Activated CD4-positive, CD25-positive, alpha-beta regulatory T cell treated with anti-CD3 and anti-CD28 coated beads, Interleukin-2, amount 50 U/mL, for 16 hours (primary cell): ENCODE results near the gene ADAM21.
"Not testable (repeated sequence)": the region's sequence is repeated elsewhere in the genome, so short reads cannot be mapped to it uniquely, and the experiment has no call there.

Experiments
- DNase-seq: peaks from one replicate; pipeline ENCODE4 v3.0.0-alpha.2; 2020; ENCODE audit warnings: low read depth, low spot score

Gene ADAM21

DNA sequence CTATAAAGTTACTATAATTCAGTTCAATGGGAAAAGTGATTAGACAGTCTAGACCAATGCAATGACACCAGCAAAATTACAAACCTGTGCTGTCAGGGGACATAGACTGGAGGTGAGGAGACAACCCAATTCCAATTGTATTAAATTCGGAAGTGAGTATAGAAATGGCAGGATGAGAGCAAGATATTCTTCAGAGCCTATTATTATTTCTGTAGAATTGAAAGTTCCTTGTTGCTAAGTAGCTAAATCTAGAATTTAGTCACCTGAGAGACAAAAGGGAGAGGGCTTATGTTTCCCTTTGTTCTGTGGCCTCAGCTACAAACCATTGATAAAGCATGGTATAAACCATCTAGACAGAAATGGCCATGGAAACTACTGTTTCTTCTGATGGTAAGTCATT is at the start of gene ADAM21:
Gene ADAM21 (plus strand): TSS at position 301 of the 400 bp plus-strand sequence. CDS start 5,326 bp downstream, outside the sequence.
- DNase-seq, result no peak

DNA sequence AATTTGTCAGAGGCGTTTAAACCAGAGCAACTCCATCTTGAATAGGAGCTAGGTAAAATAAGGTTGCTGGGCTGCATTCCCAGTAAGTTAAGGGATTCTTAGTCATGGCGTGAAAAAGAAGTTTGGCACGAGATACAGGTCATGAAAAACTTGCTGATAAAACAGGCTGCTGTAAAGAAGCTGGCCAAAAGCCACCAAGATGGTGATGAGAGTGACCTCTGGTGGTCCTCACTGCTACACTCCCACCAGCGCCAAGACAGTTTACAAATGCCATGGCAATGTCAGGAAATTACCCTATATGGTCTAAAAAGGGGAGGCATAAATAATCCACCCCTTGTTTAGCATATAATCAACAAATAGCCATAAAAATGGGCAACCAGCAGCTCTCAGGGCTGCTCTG is 48.6 kb upstream of the ADAM21 start:
- DNase-seq, result not testable (repeated sequence)

DNA sequence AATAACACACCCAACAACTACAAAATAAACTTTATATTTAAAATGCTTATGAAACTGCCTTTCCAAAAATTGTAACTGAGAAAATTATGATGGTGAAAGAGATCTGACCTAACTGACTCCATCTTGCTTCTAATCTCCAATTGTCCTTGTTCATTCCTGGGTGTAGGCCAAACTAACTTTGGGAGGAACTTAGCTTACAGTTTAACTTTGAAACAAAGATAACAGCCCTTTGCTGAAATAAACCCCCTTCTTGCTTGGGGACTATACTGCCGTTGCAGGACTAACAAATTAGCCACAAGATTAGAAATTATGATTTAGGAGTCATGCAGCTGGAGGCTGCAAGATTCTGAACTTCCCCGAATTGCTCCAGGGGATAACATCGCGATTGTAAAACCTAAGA is 45.8 kb upstream of the ADAM21 start:
- not testable (repeated sequence) for DNase-seq

DNA sequence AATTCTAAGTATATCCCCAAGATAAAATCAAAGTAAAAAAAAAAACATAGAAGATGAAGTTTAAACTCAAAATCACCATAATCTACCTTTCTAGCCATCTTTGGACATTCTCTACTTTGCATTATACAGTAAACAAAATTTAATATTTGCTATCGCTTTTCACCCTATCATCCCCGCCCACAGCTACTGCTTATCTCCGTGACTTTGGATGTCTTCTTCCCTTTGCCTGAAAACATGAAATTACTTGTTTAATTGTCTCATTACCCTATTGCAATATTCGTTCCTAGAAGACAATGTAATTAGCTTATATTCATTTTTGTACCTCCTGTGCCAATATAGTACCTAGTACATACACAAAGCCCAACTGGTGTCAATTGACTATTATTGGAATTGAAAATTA is 44.4 kb upstream of the ADAM21 start:
- no peak for DNase-seq

DNA sequence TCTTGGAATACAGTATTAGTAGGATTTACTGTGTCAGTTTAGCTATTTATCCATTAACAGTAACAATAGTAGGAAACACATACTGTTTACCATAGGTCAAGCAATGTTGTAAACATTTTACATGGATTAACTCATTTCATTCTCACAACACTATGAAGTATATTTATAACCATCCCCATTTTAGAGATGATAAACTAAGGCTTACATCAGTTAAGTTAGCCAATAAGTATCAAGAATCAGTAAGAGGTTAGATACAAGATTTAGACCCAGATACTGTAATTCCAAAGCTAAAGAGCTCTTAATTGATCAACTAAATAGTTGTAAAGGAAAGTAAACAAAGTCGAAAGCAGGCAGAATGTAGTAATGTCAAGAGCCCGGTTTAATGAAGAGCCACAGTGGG is 36.2 kb upstream of the ADAM21 start:
- no peak for DNase-seq

DNA sequence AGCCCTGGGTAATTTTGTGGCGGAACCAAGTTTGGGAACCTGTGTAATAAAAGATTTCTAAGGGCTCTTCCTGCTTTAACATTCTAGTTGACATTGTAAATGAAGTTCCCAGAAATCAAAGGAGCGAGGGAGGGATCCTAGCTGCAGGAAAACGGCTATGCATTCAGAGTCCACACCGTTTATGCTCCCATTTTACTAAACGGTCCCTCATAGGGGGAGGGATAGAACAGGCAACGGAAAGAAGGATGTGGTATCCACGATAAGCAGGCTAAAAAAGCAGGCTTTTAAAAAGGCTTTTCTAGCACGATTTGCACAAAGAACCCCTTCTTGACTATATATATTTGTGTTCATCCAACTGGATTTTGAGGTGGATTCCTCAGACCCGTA is 35.6 kb upstream of the ADAM21 start:
- no peak for DNase-seq

DNA sequence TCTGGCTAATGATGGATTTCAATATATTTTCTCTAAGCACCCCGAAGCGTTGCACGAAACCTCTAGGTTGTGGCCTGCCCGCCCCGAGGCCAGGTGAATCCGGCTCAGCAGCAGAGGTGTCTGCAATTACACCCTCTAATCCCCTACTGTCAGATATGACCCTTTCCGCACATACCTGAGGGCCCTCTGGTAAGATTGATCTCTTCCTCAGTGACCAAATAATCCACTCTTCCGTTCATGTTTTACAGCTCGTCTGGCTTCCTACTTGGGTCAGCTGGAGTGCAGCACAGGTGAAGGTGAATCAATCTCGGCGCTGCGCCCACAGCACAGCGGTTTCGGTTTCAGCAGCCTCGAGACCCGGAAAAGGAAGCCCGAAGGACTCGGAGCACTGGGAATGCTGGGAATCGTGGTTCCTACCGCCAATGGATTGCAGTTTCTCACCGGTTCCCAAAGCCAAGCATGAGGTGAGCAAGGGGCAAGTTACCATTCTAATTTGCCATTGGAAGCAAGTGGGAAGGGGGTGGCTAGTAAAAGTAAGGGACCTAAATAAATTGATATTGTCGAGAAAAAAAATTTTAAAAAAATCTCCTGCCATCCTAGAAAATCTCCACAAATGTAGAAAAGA is 35.1 kb upstream of the ADAM21 start, which contains the start of gene SYNJ2BP:
Gene SYNJ2BP (minus strand): TSS at position 366 of the 625 bp plus-strand sequence. CDS start 127 bp downstream, at position 239.
- DNase-seq, result peak; percentile 20

DNA sequence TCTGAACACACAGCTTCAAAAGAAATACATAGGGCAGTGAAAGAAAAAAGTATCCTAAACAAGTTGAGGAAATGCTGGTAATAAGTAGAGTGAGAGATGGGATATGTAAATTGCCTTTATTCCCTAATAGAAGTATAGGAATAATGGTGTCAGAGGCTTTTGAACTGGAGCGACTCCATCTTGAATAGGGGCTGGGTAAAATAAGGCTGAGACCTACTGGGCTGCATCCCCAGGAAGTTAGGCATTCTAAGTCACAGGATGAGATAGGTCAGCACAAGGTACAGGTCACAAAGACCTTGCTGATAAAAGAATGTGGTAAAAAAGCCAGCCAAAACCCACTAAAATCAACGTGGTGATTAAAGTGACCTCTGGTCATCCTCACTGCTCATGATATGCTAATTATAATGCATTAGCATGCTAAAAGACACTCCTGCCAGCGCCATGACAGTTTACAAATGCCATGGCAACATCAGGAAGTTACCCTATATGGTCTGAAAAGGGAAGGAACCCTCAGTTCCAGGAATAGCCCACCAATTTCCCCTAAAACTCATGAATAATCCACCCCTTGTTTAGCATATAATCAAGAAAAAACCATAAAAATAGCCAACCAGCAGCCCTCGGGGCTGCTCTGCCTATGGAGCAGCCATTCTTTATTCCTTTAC is 32.6 kb upstream of the ADAM21 start:
- DNase-seq, result not testable (repeated sequence)

DNA sequence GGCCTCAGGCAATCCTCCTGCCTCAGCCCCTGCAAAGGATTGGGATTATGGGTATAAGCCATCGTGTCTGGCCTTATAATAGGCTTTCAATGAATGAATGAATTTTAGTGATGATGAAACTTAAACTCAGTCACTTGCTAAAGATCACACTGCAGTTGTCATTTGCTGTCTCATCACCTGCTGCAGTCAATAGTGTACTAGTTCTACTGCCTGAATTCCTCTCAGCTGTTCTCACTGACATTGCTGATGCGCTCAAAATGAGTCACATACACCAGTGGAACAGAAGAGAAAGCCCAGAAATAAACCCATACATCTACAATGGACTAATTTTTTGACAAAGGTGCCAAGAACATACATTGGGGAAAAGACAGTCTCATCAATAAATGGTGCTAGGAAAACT is 29.4 kb upstream of the ADAM21 start:
- no peak for DNase-seq

DNA sequence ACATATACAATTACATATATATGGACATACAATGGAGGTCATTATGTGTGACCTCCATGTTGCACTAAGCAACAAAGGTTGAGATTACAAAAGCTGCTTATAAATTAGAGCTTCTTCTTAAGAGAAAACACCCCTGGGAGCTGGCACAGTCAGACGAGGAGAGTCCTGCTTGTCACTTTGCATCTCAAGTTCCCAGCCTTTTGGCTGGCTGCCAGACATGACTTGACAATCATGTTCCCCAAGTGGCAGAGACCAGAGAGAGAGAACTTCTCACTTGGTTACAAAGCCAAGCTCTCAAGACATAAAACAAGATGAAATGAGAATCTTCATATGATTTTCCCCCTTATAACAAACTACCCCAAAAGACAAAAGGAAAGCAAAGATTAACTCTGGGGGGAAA is 26.6 kb upstream of the ADAM21 start:
- DNase-seq, result no peak

DNA sequence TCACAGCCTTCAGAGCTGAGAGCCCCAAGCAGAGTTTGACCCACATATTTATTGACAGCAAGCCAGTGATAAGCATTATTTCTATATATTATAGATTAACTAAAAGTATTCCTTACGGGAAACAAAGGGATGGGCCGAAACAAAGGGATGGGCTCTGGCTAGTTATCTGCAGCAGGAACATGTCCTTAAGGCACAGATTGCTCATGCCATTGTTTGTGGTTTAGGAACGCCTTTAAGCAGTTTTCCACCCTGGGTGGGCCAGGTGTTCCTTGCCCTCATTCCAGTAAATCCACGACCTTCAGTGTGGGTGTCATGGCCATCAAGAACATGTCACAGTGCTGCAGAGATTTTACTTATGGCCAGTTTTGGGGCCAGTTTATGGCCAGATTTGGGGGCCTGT is 25.4 kb upstream of the ADAM21 start:
- not testable (repeated sequence) for DNase-seq

DNA sequence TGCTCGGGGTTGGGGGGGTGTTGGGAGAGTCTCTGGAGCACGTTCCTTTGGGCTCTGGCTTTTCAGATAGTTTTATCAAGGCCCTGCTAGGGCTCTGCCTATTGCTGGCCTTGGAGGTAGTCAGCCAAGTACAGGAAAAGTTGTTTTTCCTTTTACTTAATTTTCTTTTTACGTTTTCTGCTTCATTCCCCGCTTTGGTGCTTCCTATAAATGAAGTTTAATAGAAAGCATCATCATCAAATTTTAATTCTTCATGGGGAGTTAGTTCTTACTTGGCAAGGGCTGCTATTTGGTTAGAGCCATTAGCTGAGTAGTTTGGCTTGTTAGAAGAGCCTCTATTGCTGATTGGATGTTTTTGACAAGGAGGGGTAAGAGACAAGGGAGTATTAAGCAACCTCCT is 15.1 kb upstream of the ADAM21 start:
- DNase-seq, result no peak

DNA sequence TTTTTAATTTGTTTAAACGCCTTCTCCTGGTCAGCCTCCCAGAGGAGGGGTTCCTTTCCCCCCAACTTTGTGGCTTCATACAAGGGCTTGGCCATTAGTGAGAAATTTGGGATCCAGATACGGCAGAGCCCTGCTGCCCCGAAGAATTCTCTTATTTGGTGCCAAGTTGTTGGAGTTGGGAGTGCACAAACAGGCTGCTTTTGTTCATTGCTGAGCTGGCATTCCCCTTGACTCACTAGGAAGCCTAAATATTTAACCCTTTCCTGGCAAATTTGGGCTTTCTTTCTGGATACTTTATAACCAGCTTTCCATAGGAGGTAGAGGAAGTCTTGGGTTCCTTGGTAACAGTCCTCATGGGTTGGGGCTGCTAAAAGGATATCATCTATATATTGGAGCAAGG is 10.3 kb upstream of the ADAM21 start:
- DNase-seq, result no peak

DNA sequence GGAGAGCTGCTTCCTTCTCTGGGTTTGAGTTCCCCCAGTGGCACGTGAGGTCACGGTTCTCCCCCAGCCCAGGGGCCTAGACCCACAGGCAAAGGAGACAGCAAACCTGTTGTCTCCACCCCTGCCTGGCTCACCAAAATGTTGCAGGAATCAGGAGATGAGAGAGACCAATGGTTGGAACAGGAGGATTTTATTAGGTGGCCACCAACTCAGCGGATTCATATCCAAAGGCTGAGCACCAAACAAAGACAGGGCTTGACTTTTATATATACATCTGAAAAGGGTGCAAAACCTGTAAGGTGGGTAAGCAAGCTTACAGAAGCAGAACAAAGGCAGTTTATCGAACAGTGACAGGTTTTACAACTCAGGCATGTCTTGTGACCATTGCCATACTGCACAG is 9.2 kb upstream of the ADAM21 start:
- DNase-seq, result no peak

DNA sequence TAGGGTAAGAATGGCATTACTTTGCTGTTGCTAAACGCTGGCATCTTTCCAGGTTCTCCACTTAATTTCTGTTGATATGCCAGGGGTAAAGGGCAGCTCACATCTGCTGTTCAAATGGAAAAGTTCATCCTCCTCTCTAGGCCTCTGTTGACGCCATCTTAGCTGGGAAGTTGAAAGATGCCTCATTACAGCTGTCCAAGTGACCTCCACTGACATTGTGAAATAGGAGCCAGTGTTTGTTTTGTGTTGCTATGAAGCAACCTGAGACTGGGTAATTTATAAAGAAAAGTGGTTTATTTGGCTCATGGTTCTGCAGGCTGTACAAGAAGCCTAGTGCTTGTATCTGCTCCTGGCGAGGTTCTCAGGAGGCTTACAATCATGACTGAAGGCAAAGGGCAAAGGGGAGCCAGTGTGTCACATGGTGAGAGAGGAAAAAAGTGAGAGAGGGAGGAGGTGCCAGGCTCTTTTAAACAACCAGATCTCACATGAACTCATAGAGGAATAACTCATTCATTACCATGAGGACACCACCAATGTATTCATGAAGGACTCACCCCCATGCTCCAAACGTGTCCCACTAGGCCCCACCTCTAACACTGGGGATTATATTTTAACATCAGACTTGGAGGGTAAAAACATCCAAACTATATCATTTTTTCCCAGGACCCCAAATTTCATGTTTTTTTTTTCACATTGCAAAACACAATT is 3.2 kb upstream of the ADAM21 start:
- DNase-seq, result no peak

DNA sequence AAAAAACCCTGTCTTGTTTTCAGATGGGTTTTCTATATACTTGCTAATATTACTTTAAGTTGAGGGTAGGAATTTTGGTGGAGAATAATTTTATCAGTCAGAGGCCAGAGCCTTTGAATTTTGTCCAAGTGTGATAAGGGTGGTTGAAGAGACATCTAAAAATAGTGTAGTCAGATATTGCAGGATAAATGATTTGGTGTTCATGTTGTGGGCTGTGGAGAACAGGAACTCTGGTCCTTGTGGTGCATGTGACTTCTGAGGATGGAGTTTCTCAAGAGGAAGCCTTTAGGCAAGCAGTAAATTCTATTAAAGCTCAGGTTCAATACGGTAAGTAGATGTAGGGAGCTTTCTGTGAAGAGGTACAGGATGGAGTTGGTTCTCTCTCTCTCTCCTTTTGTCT is 2.8 kb downstream of the ADAM21 start:
- DNase-seq, result no peak

DNA sequence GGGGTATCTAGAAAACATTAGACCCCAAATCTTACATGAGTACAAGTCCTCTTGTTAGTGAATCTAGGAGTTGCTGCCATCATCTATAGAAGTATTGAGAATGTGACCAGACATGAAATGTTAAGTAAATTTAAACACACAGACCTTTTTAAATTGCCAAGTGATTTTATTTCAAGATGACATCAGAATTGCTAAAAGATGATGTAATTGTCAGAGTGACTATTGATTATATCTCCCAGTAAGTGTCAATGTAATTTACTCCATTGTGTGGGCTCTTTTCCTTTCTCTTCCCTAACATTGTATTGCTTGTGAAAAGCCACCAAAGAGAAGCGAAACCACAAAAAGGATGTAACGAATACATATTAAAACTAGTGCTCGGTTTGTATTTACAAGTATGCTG is 16.8 kb downstream of the ADAM21 start:
- DNase-seq, result no peak

DNA sequence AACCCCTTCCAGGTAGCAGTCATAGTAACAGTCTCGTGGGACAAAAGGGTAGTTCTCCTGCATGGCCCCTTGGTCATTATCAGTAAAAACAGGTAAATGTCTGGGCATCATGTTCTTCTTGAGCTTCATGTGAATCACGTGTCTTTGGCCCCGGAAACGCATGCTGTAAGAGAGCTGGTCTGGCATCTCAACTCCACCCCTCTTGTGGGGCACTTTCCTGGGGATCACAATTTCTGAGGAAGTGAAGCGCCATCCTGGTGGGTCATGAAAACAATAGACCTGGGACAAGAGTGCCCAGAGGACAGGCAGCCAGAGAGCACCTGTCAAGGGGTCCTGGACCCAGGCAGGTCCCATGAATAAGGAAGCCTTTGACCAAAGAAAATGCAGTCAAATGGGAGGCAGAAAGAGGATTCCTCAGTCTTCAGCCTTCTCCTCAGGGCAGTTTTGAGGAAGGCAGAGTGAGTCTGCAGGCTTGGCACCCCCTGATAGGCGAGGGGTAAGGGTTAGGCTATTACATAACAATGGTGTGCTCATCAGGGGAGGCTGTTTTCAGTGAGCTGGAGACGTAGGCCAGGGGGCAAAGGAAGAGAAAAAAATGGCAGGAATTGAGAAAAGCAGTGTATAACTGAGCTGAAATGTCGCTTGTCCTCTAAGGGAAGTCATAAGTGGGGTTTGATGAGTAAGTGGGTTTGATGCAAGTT is 19.0 kb downstream of the ADAM21 start:
- DNase-seq, result not testable (repeated sequence)

DNA sequence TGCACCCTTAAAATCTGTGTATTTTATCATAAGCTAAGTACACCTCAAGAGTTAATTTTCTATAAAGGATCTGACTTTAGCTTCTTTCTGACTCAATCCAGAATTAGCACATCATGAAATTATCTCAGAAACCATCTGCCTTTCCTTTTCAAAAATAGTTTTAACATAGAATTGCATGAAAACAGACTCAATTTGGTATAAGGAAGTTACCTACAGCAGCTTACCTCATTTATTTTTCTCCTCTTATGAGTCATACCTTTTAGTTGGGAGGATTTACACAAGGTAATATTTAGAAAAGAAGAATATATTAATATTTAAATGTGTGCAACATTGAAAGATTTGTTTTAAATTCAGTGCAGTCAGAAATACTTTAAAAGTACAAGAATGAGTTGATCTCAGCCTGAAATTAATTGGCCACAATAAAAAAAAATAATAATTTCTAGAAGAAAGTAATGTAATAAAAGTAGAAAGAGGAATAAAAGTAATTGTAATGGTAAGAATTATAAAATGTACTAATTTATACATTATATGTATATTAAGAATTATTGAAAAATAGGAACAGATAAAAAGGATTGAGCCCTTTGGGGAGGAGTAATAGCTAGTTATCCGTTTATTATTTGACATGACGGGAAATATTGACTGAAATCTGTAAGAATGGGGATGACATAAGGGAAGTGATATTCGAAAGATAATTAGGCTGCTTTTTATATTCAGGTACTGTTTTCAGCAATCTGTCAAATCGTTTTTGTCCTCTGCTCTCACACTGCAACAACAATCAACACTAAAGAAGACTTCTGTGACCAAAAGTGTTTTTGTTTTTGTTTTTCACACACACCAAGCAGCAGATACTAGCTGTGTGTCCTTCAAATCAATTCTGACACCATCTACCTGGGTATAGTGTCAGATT is 20.5 kb downstream of the ADAM21 start:
- no peak for DNase-seq

DNA sequence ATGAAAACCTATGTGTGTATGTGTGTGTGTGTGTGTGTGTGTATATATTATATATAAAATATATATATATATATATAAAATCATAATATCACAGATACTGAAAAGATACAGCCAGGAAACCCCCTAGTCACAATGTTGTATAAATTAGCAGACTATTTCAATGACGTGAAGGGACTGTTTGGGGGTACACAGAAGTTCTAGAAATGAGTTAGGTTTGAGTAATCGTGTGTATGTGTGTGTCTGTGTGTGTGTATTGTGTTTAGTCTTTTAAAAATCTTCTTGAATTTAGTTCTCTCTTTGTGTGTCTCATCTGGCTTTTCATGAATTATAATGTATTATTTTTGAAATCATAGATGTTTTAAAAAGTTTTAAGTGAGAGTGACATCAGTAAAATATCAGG is 21.9 kb downstream of the ADAM21 start:
- no peak for DNase-seq

DNA sequence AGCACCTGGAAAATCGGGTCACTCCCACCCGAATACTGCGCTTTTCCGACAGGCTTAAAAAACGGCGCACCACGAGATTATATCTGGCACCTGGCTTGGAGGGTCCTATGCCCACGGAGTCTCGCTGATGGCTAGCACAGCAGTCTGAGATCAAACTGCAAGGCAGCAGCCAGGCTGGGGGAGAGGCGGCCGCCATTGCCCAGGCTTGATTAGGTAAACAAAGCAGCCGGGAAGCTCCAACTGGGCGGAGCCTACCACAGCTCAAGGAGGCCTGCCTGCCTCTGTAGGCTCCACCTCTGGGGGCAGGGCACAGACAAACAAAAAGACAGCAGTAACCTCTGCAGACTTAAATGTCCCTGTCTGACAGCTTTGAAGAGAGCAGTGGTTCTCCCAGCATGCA is 23.5 kb downstream of the ADAM21 start:
- not testable (repeated sequence) for DNase-seq
